Ascending aorta (tissue), 2 donors: ENCODE data around the gene PHF2. TPM values are rescaled to one million over a fixed set of nuclear protein-coding genes. Genes with fewer than 3 reads are reported as not detected.
A peak's percentile ranks its signal among the peaks of the same experiment; 100 is the strongest.

Experiments used
- DNase-seq, 2 donors: peaks; one replicate each; pipeline ENCODE4 v3.0.0-alpha.2; 2019; ENCODE audit warnings: low spot score in 2 of 2
- H3K27ac ChIP-seq, 2 donors: fragments of 200-600 bp; sonication (generic); one replicate each; pipeline ENCODE4 v1.5.1; 2016 to 2017; ENCODE audit warnings: mild to moderate bottlenecking in 1 of 2
- H3K27me3 ChIP-seq: fragments of 200-600 bp; sonication (generic); one replicate; pipeline ENCODE4 v1.5.1; 2017
- H3K36me3 ChIP-seq, 2 donors: fragments of 200-600 bp; sonication (generic); one replicate each; pipeline ENCODE4 v1.5.1; 2016
- H3K4me1 ChIP-seq, 2 donors: fragments of 200-600 bp; sonication (generic); one replicate each; pipeline ENCODE4 v1.5.1; 2016 to 2017; ENCODE audit warnings: mild to moderate bottlenecking in 1 of 2
- H3K4me3 ChIP-seq, 2 donors: fragments of 200-600 bp; sonication (generic); one replicate each; pipeline ENCODE4 v1.5.1; 2016 to 2017; ENCODE audit warnings: mild to moderate bottlenecking in 1 of 2
- H3K9me3 ChIP-seq, 2 donors: fragments of 200-600 bp; sonication (generic); one replicate each; pipeline ENCODE4 v1.5.1; 2016
- intact Hi-C: fragments of 100-400 bp; cut with DNase I; formaldehyde crosslinking; loops from one replicate; pipeline ENCODE4 v1.15.1; 2023
- total RNA-seq: library from RNA; depleted of rRNA; stranded (reverse); fragments of >200 nt; gene quantifications from one replicate; pipeline ENCODE4 v1.1.0, GENCODE V29; 2016
- TF ChIP-seq, protein P1 (sequence below), 3 experiments: fragments of 200-600 bp in 2 of 3; fragments of 450-650 bp in 1 of 3; sonication (generic) in 2 of 3; IDR thresholded peaks; one replicate each; pipeline ENCODE4 v1.5.1; 2016 to 2019; ENCODE audit warnings: antibody characterized with exemption in 3 of 3, mild to moderate bottlenecking in 1 of 3, moderate library complexity in 1 of 3

The PHF2 gene
- total RNA-seq, 1 donor from 2014 or later, result 45.1 TPM

DNA sequence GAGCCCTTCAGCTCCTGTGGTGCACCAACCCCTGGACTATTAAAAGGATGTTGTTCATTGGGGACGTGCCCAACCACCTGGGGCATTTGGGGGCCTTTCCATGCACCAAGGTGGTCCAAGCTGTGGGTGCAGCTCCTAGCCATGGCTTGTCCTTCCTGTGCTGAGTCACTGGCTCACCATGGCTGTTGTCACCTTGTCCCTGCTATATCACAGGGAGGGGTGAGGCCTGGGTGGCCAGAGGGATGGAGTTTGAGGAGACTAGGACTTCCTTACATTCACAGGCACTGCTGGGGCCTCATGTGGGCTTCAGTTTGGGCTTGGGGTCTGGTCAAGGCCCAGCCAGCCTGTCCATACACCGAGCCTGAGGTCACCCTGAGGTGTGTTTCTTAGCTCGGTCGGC, 45.5 kb downstream of the PHF2 start:
- Histone ChIP-seq H3K27ac (no peak overlapping the region), H3K4me1 (peaks cover 0 to 4% of the 10 kb centered on the region in 2 donors), H3K27me3 (no peaks in the 10 kb centered on the region), H3K36me3 (no peaks in the 10 kb centered on the region), H3K9me3 (no peaks in the 10 kb centered on the region), H3K4me3 (no peak overlapping the region)
- intact Hi-C loops, result no loop called here
- TF ChIP-seq, protein P1, sequence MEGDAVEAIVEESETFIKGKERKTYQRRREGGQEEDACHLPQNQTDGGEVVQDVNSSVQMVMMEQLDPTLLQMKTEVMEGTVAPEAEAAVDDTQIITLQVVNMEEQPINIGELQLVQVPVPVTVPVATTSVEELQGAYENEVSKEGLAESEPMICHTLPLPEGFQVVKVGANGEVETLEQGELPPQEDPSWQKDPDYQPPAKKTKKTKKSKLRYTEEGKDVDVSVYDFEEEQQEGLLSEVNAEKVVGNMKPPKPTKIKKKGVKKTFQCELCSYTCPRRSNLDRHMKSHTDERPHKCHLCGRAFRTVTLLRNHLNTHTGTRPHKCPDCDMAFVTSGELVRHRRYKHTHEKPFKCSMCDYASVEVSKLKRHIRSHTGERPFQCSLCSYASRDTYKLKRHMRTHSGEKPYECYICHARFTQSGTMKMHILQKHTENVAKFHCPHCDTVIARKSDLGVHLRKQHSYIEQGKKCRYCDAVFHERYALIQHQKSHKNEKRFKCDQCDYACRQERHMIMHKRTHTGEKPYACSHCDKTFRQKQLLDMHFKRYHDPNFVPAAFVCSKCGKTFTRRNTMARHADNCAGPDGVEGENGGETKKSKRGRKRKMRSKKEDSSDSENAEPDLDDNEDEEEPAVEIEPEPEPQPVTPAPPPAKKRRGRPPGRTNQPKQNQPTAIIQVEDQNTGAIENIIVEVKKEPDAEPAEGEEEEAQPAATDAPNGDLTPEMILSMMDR (IDR thresholded peaks at IDR 0.05), result no peak
- DNase-seq, result peak in 1 of 2 donors; percentile 56

DNA sequence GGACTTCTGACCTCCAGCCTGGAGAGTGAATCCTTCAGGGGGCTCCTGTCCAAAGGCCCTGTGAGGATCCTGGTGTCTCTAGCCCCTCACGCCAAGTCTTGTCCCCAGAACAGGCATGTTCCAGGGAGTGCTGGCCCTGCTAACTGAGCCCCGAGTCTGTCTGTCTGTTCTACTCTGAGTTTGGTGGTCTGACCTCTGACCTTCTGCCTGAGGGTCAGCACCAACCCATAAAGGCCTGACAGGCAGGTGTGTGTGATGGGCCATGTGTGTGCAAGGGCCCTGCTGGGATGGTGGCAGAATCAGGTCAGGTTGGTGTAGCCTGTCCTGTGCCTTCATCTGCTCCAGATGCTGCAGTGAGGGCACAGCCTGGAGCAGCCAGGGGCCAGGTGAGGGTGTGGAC, 46.3 kb downstream of the PHF2 start:
- H3K27ac ChIP-seq, result no peak overlapping the region
- no peaks in the 10 kb centered on the region for H3K27me3 ChIP-seq
- H3K9me3 ChIP-seq, result peaks cover 3 to 4% of the 10 kb centered on the region in 2 donors
- H3K36me3 ChIP-seq, result no peaks in the 10 kb centered on the region
- no peaks in the 10 kb centered on the region for H3K4me1 ChIP-seq
- intact Hi-C loops, result no loop called here
- no peak overlapping the region for H3K4me3 ChIP-seq
- no peak for DNase-seq
- TF ChIP-seq, protein P1 (IDR thresholded peaks at IDR 0.05), result no peak

DNA sequence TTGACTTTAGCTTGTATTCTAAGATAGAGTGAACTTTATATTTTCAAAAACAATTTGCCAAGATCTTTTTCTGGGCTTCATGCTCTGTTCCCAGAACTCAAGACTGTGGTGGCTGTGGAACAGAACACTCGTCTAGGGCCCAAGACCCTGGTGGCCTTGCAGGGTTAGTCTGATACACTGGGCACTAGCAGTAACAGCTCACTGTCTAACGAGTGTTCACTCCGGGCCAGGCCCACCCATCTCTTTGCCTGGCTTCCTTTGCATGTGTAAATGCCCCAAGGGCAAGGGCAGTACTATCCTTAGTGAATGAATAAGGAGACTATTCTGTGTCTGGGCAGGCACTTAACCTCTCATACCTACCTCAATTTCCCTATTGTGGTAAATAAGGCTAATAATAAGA, 47.4 kb downstream of the PHF2 start:
- intact Hi-C loops, result no loop called here
- Histone ChIP-seq H3K4me1 (no peaks in the 10 kb centered on the region), H3K9me3 (peaks cover 7 to 10% of the 10 kb centered on the region in 2 donors), H3K27me3 (no peaks in the 10 kb centered on the region), H3K36me3 (no peaks in the 10 kb centered on the region), H3K27ac (no peak overlapping the region), H3K4me3 (no peak overlapping the region)
- TF ChIP-seq, protein P1 (IDR thresholded peaks at IDR 0.05), result no peak
- peak in 1 of 2 donors; percentile 54 for DNase-seq

DNA sequence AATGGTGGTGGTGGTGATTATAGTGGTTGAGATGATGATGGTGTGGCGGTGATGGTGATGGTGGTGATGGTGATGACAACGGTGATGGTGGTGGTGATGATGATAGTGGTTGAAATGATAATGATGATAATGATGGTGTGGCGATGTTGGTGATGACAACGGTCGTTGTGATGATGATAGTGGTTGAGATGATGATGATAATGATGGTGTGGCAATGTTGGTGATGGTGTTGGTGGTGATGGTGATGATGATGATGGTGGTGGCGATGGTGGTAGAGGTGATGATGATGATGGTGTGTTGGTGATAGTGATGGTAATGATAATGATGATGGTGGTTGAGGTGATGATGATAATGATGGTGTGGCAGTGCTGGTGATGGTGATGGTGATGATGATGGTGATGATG, 48.0 kb downstream of the PHF2 start:
- Histone ChIP-seq H3K4me3 (no peak overlapping the region), H3K27ac (no peak overlapping the region), H3K9me3 (peaks cover 7 to 10% of the 10 kb centered on the region in 2 donors), H3K27me3 (no peaks in the 10 kb centered on the region), H3K4me1 (no peaks in the 10 kb centered on the region), H3K36me3 (no peaks in the 10 kb centered on the region)
- TF ChIP-seq, protein P1 (IDR thresholded peaks at IDR 0.05), result no peak
- DNase-seq, result peak in 1 of 2 donors; percentile 11
- intact Hi-C loops, result no loop called here

DNA sequence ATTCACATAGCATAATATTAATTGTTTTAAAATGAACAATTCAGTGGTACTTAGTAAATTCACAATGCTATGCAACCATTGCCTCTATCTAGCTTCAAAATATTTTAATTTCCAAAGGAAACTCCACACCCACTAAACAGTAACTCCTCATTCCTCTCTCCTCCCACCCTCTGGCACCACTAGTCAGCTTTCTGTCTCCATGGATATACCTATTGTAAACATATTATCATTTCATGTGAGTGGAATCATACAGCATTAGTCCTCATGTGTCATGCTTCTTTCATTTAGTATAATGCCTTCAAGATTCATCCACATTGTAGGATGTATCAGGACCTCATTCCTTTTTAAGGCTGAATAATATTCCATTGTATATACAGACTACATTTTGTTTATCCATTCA, 48.6 kb downstream of the PHF2 start:
- intact Hi-C loops, result no loop called here
- TF ChIP-seq, protein P1 (IDR thresholded peaks at IDR 0.05), result no peak
- Histone ChIP-seq H3K36me3 (peaks cover under 1 to 4% of the 10 kb centered on the region in 2 donors), H3K4me3 (no peak overlapping the region), H3K9me3 (peaks cover 7 to 10% of the 10 kb centered on the region in 2 donors), H3K27me3 (no peaks in the 10 kb centered on the region), H3K27ac (no peak overlapping the region), H3K4me1 (no peaks in the 10 kb centered on the region)
- no peak for DNase-seq

DNA sequence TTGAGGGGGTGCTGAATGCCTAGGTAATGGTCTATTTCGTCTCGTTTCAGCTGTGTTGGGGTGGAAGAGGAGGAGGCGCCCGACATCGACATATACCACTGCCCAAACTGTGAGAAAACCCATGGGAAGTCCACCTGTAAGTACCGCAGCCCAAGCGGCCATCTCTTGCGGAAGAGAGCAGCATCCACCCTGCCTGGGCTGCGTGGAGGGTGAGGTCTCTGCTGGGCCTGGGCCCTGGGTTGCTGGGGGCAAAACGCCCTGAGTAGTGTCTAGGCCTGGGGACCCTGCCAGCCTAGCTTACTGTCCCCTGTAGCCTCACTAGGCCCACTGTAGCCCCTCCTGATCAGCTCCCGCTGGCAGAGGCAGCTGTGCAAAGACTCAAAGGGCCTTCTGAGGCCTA, 53.5 kb downstream of the PHF2 start:
- H3K36me3 ChIP-seq, result peaks cover 24 to 48% of the 10 kb centered on the region in 2 donors
- intact Hi-C loops, result no loop called here
- TF ChIP-seq, protein P1 (IDR thresholded peaks at IDR 0.05), result no peak

More for the DNA sequence above, 53.5 kb downstream of the PHF2 start:
- no peaks in the 10 kb centered on the region for H3K4me1 ChIP-seq
- peaks cover 7 to 10% of the 10 kb centered on the region in 2 donors for H3K9me3 ChIP-seq
- H3K27me3 ChIP-seq, result no peaks in the 10 kb centered on the region
- no peak overlapping the region for H3K4me3 ChIP-seq
- no peak overlapping the region for H3K27ac ChIP-seq
- DNase-seq, result peak in 1 of 2 donors; percentile 55
